HuH-7.5 (cell line): ENCODE results near the gene ARL14EP.

Experiments used
- DNase-seq: peaks from one replicate; pipeline ENCODE4 v3.0.0; 2011; ENCODE audit warnings: low spot score

Gene ARL14EP

GRCh38 chr11:30380846-30381245 is 57.9 kb downstream of the ARL14EP start:
- DNase-seq: no peak

GRCh38 chr11:30381879-30382278 is 59.0 kb downstream of the ARL14EP start:
- no peak for DNase-seq
